Measurements from ENCODE around the gene MRPL48.

Gene MRPL48

DNA sequence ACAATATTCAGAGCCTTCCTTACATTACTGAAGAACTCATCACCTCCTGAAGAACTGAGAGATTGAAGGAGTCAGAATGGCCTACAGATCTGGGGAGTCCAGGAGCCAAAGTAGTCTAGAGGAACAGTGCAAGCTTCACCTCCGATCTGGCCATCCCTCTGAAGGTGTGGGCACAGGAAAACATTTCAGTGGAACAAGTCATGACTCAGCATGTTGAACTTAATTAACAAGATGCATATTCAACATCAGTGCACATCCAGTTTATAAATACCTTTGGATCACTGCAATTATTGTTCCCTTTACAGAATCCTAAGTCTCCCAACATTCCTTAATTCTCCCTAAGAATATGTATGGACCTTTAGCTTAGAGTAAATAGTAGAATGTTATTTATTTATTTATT is 114.6 kb downstream of the MRPL48 start:
- H3K9me3 ChIP-seq (ENCODE audit: control insufficient read depth, low read length), result no peaks in the 10 kb centered on the region
- no peak overlapping the region for H3K4me3 ChIP-seq (ENCODE audit: low read depth, low read length)
- no peaks in the 10 kb centered on the region for H3K36me3 ChIP-seq (ENCODE audit: control insufficient read depth, insufficient read depth, low read length)
- H3K4me1 ChIP-seq, result no peaks in the 10 kb centered on the region
- TF ChIP-seq CTCF (IDR thresholded peaks at IDR 0.05), result no peak
- H3K79me2 ChIP-seq, result no peaks in the 10 kb centered on the region
- H2AFZ ChIP-seq, result no peak overlapping the region
- no peaks in the 10 kb centered on the region for H3K27me3 ChIP-seq (ENCODE audit: control insufficient read depth, insufficient read depth, low read length)
- H3K4me2 ChIP-seq (ENCODE audit: low read length), result no peak overlapping the region
- H3K27ac ChIP-seq, result no peak overlapping the region
- H3K9ac ChIP-seq, result no peak overlapping the region

GRCh38 chr11:73907191-73907590 is 119.5 kb downstream of the MRPL48 start:
- Histone ChIP-seq H3K4me2 (ENCODE audit: low read length) (no peak overlapping the region), H2AFZ (no peak overlapping the region), H3K4me1 (no peaks in the 10 kb centered on the region), H3K79me2 (no peaks in the 10 kb centered on the region), H3K27me3 (ENCODE audit: control insufficient read depth, insufficient read depth, low read length) (no peaks in the 10 kb centered on the region), H3K9me3 (ENCODE audit: control insufficient read depth, low read length) (no peaks in the 10 kb centered on the region), H3K9ac (no peak overlapping the region), H3K4me3 (ENCODE audit: low read depth, low read length) (no peak overlapping the region), H3K27ac (no peak overlapping the region), H3K36me3 (ENCODE audit: control insufficient read depth, insufficient read depth, low read length) (no peaks in the 10 kb centered on the region)
- no peak for TF ChIP-seq CTCF (IDR thresholded peaks at IDR 0.05)

DNA sequence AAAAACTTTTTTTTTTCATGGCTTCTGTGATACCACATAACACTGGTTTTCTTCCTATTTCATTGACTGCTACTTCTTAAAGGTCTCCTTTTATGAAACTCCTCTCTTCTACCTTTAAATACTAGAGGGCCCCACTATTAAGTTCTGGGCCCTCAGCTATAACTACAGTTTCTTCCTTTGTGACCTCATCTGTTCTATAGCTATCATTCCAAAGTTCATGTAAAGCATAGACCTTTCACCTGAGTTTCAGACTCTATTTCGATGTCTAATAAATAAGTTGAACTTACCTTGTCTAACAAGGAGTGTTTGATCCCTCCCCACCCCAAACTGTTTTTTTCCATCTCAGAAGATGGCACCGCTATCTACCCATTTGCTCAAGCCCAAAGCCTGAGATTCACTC is 124.4 kb downstream of the MRPL48 start:
- H3K79me2 ChIP-seq, result no peaks in the 10 kb centered on the region
- H3K9me3 ChIP-seq (ENCODE audit: control insufficient read depth, low read length), result no peaks in the 10 kb centered on the region
- H3K4me3 ChIP-seq (ENCODE audit: low read depth, low read length), result no peak overlapping the region
- no peaks in the 10 kb centered on the region for H3K4me1 ChIP-seq
- no peak overlapping the region for H2AFZ ChIP-seq
- no peak for TF ChIP-seq CTCF (IDR thresholded peaks at IDR 0.05)
- H3K27ac ChIP-seq, result no peak overlapping the region
- no peaks in the 10 kb centered on the region for H3K36me3 ChIP-seq (ENCODE audit: control insufficient read depth, insufficient read depth, low read length)
- no peaks in the 10 kb centered on the region for H3K27me3 ChIP-seq (ENCODE audit: control insufficient read depth, insufficient read depth, low read length)
- no peak overlapping the region for H3K4me2 ChIP-seq (ENCODE audit: low read length)
- no peak overlapping the region for H3K9ac ChIP-seq

DNA sequence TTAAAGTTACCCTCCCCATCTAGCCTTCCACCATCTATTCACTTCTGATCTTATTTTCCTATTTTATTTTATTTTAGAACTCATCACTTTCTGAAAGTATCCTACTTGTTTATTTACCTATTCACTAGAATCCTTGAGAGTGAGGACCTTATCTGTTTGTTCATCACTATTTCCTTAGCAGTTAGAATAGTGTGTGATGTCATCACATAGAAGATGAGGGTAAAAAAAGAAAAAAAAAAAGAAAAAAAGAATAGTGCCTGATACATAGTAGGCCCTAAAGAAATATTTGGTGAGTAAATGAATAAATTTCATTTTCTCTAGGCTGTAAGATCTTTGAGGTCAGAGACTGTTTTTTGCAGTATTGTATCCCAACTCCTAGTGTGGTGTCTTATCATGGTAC is 125.8 kb downstream of the MRPL48 start:
- Histone ChIP-seq H3K9me3 (ENCODE audit: control insufficient read depth, low read length) (no peaks in the 10 kb centered on the region), H3K27me3 (ENCODE audit: control insufficient read depth, insufficient read depth, low read length) (no peaks in the 10 kb centered on the region), H3K4me2 (ENCODE audit: low read length) (no peak overlapping the region), H2AFZ (no peak overlapping the region), H3K9ac (no peak overlapping the region), H3K79me2 (no peaks in the 10 kb centered on the region), H3K36me3 (ENCODE audit: control insufficient read depth, insufficient read depth, low read length) (no peaks in the 10 kb centered on the region), H3K4me3 (ENCODE audit: low read depth, low read length) (no peak overlapping the region), H3K4me1 (no peaks in the 10 kb centered on the region), H3K27ac (no peak overlapping the region)
- no peak for TF ChIP-seq CTCF (IDR thresholded peaks at IDR 0.05)

DNA sequence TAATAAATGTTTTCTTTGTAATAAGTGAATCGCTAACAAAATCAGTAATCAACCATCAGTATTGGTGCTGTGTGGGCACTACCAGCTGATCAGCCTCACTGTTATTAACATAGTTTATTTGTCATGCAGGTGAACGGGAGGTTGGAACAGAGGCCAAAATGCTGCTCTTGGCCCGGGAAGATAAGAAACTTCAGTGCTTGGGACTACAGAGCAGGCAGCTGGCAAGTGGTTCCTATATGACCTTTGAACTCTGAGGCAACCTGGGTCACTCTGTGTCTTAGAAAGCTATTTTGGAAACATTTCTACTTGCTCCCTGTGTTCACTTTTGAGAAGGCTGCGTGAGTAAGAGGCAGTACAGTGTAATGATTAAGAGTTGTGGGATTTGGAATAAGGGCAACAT is 126.6 kb downstream of the MRPL48 start:
- H3K27ac ChIP-seq, result no peak overlapping the region
- no peaks in the 10 kb centered on the region for H3K36me3 ChIP-seq (ENCODE audit: control insufficient read depth, insufficient read depth, low read length)

More for the DNA sequence above, 126.6 kb downstream of the MRPL48 start:
- Histone ChIP-seq H3K4me1 (no peaks in the 10 kb centered on the region), H3K79me2 (no peaks in the 10 kb centered on the region), H2AFZ (no peak overlapping the region), H3K4me2 (ENCODE audit: low read length) (no peak overlapping the region), H3K9me3 (ENCODE audit: control insufficient read depth, low read length) (no peaks in the 10 kb centered on the region), H3K9ac (no peak overlapping the region), H3K4me3 (ENCODE audit: low read depth, low read length) (no peak overlapping the region), H3K27me3 (ENCODE audit: control insufficient read depth, insufficient read depth, low read length) (no peaks in the 10 kb centered on the region)
- TF ChIP-seq CTCF (IDR thresholded peaks at IDR 0.05), result no peak

Measured in parathyroid adenoma (tissue), 2 donors.